Mesenchymal stem cell (in vitro differentiated cells and primary cell): ENCODE measurements around the gene NSL1.
"Not testable (repeated sequence)": the region's sequence is repeated elsewhere in the genome, so short reads cannot be mapped to it uniquely, and the experiment has no call there.

Experiments
- DNase-seq: peaks from one replicate; pipeline ENCODE4 v3.0.0-alpha.2; 2013
- H2AFZ ChIP-seq: one replicate; pipeline ENCODE4 v1.6.1; 2013; ENCODE audit warnings: low read depth, mild to moderate bottlenecking, control low read depth, inconsistent platforms, low read length, moderate library complexity
- H2AK5ac ChIP-seq: 2 replicates; pipeline ENCODE4 v1.6.1; 2013; ENCODE audit warnings: low read length, moderate library complexity, mild to moderate bottlenecking, inconsistent platforms; ENCODE audit not compliant: severe bottlenecking
- H2BK120ac ChIP-seq: one replicate; pipeline ENCODE4 v1.6.1; 2013; ENCODE audit warnings: low read depth, mild to moderate bottlenecking, inconsistent platforms, low read length, moderate library complexity
- H2BK12ac ChIP-seq, 2 experiments: one replicate each; pipeline ENCODE4 v1.6.1; 2013; ENCODE audit warnings: inconsistent platforms in 2 of 2, low read length in 2 of 2, mild to moderate bottlenecking in 2 of 2, moderate library complexity in 2 of 2, control low read depth in 1 of 2
- H2BK15ac ChIP-seq: one replicate; pipeline ENCODE4 v1.6.1; 2013; ENCODE audit warnings: mild to moderate bottlenecking, low read depth, inconsistent platforms; ENCODE audit not compliant: poor library complexity, severe bottlenecking
- H2BK5ac ChIP-seq: 2 replicates; pipeline ENCODE4 v1.6.1; 2013; ENCODE audit warnings: low read depth, mild to moderate bottlenecking, low read length, control low read depth, inconsistent platforms; ENCODE audit not compliant: poor library complexity, severe bottlenecking
- H3K14ac ChIP-seq, 2 experiments: one replicate each; pipeline ENCODE4 v1.6.1; 2013; ENCODE audit warnings: inconsistent platforms in 2 of 2, low read length in 2 of 2, control low read depth in 1 of 2, mild to moderate bottlenecking in 1 of 2, moderate library complexity in 1 of 2
- H3K18ac ChIP-seq, 2 experiments: one replicate each; pipeline ENCODE4 v1.6.1; 2013; ENCODE audit warnings: inconsistent platforms in 2 of 2, low read length in 2 of 2, control low read depth in 1 of 2, low read depth in 1 of 2, mild to moderate bottlenecking in 1 of 2
- H3K23ac ChIP-seq, 2 experiments: one replicate each; pipeline ENCODE4 v1.6.1; 2013; ENCODE audit warnings: inconsistent platforms in 2 of 2, low read length in 2 of 2, mild to moderate bottlenecking in 2 of 2, moderate library complexity in 2 of 2, control low read depth in 1 of 2
- H3K27ac ChIP-seq: 2 replicates; pipeline ENCODE4 v1.5.1; 2013; ENCODE audit warnings: mild to moderate bottlenecking, moderate library complexity, low read length, control low read depth, inconsistent platforms; ENCODE audit not compliant: poor library complexity, severe bottlenecking
- H3K27me3 ChIP-seq, 2 experiments: 2 replicates each; pipeline versions ENCODE4 v1.6.1 to v1.7.0; 2013; ENCODE audit warnings: low read length in 2 of 2, mild to moderate bottlenecking in 2 of 2, moderate library complexity in 2 of 2, control low read depth in 1 of 2, inconsistent platforms in 1 of 2; ENCODE audit not compliant: control insufficient read depth in 1 of 2, insufficient read depth in 1 of 2
- H3K36me3 ChIP-seq, 2 experiments: 2 replicates each; pipeline versions ENCODE4 v1.6.1 to v1.7.0; 2013; ENCODE audit warnings: low read length in 2 of 2, control low read depth in 1 of 2, inconsistent platforms in 1 of 2, low read depth in 1 of 2, mild to moderate bottlenecking in 1 of 2; ENCODE audit not compliant: insufficient read depth in 2 of 2, control insufficient read depth in 1 of 2
- H3K4ac ChIP-seq, 2 experiments: one replicate each; pipeline ENCODE4 v1.6.1; 2013; ENCODE audit warnings: inconsistent platforms in 2 of 2, low read length in 2 of 2, mild to moderate bottlenecking in 2 of 2, moderate library complexity in 2 of 2, control low read depth in 1 of 2, low read depth in 1 of 2
- H3K4me1 ChIP-seq: 2 replicates; pipeline ENCODE4 v1.6.1; 2013; ENCODE audit warnings: low read depth, low read length, control low read depth; ENCODE audit not compliant: control insufficient read depth, insufficient read depth
- H3K4me2 ChIP-seq: 2 replicates; pipeline ENCODE4 v1.6.1; 2013; ENCODE audit warnings: low read length, mild to moderate bottlenecking, inconsistent platforms; ENCODE audit not compliant: poor library complexity, severe bottlenecking
- H3K4me3 ChIP-seq, 2 experiments: 2 replicates each; pipeline versions ENCODE4 v1.5.1 to v1.7.0; 2013; ENCODE audit warnings: low read length in 2 of 2, mild to moderate bottlenecking in 2 of 2, control low read depth in 1 of 2, low read depth in 1 of 2; ENCODE audit not compliant: insufficient read depth in 1 of 2
- H3K79me1 ChIP-seq: replicated peaks from 2 replicates; pipeline ENCODE4 v1.6.1; 2013; ENCODE audit warnings: mild to moderate bottlenecking, control low read depth, low read length, inconsistent platforms; ENCODE audit not compliant: poor library complexity, severe bottlenecking
- H3K9ac ChIP-seq: 2 replicates; pipeline ENCODE4 v1.7.0; 2013; ENCODE audit warnings: mild to moderate bottlenecking, low read length, moderate library complexity
- H3K9me3 ChIP-seq: 2 replicates; pipeline ENCODE4 v1.7.0; 2013; ENCODE audit warnings: mild to moderate bottlenecking, low read length; ENCODE audit not compliant: control insufficient read depth
- H4K8ac ChIP-seq: one replicate; pipeline ENCODE4 v1.6.1; 2013; ENCODE audit warnings: inconsistent platforms, mild to moderate bottlenecking, low read length, moderate library complexity
- H4K91ac ChIP-seq: one replicate; pipeline ENCODE4 v1.6.1; 2013; ENCODE audit warnings: mild to moderate bottlenecking, low read length, inconsistent platforms
- WGBS: methylation state at CpG from one replicate; pipeline ENCODE4 v1.1.7; 2013; ENCODE audit warnings: mixed read lengths; 5-methylcytosine and 5-hydroxymethylcytosine counted together

The NSL1 gene

DNA sequence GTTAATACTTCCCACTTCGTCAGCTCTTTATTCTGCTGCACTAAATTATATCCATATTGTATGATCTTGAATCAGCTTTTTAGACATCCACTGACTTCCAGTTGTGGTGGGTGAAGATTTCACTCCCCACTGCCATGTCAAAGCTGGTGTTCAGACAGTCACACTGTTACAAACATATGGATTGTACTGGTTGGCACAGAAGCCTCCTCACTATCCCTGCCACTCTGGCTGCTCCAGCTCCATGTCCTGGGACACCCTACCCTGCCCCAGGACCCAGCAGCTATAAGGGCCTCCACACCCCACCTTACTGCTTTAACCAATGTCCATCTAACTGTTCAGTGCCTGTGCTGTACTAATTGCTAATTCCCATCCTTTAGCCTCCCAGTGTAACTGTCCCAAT is 59.9 kb downstream of the NSL1 start:
- Histone ChIP-seq H3K9ac (no peak overlapping the region), H3K18ac (no peak overlapping the region), H3K4me3 (no peak overlapping the region), H2BK12ac (no peak overlapping the region), H3K14ac (peak overlapping the region in 1 of 2 experiments; percentile 7), H4K91ac (no peak overlapping the region), H3K27me3 (no peaks in the 10 kb centered on the region), H2BK15ac (no peak overlapping the region), H3K27ac (no peak overlapping the region), H3K4me2 (no peak overlapping the region), H3K23ac (peak overlapping the region in 1 of 2 experiments; percentile 68), H2BK120ac (no peak overlapping the region), H3K9me3 (no peaks in the 10 kb centered on the region), H3K4ac (no peak overlapping the region), H3K79me1 (peaks cover 7% of the 10 kb centered on the region), H3K36me3 (peaks cover 0 to 6% of the 10 kb centered on the region in 2 experiments), H2AK5ac (no peak overlapping the region), H2BK5ac (no peak overlapping the region), H4K8ac (no peak overlapping the region), H2AFZ (no peak overlapping the region), H3K4me1 (peaks cover 1% of the 10 kb centered on the region)
- no peak for DNase-seq
- WGBS, result 100% methylated on average over 1 of the region's 1 CpG

DNA sequence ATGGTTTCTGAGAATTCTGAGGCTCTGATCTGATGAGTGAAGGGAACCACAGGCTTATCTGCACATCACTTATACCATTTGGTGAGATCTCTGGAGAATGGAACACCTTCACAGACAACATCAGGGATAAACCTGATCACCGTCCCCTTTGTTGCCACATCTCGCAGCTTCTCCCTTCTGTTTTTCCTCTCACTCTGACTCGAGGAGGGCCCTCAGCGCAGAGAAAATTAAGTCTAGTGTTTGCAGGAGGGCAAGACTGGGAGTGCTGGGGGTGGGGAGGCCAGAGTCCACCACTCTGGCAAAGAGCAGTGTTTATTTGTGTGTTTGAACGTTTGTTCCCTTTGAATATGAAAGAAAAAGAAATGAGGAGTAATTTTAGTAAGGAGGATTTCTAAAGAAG is 63.0 kb downstream of the NSL1 start:
- H3K14ac ChIP-seq, result no peak overlapping the region
- H3K27me3 ChIP-seq, result no peaks in the 10 kb centered on the region
- no peaks in the 10 kb centered on the region for H3K9me3 ChIP-seq
- DNase-seq, result no peak
- no peak overlapping the region for H3K4ac ChIP-seq
- no peak overlapping the region for H3K18ac ChIP-seq
- H3K4me1 ChIP-seq, result peaks cover 1% of the 10 kb centered on the region
- H3K9ac ChIP-seq, result no peak overlapping the region
- peak overlapping the region; percentile 9 for H4K8ac ChIP-seq
- H3K4me3 ChIP-seq, result no peak overlapping the region
- no peak overlapping the region for H2BK5ac ChIP-seq
- H4K91ac ChIP-seq, result peak overlapping the region; percentile 30
- 87% methylated on average over 5 of the region's 5 CpGs for WGBS
- no peak overlapping the region for H2AFZ ChIP-seq
- H3K79me1 ChIP-seq, result peaks cover 7% of the 10 kb centered on the region
- no peak overlapping the region for H2AK5ac ChIP-seq
- H3K27ac ChIP-seq, result no peak overlapping the region
- no peak overlapping the region for H3K4me2 ChIP-seq
- H2BK120ac ChIP-seq, result no peak overlapping the region
- no peak overlapping the region for H3K23ac ChIP-seq
- peaks cover 0 to 6% of the 10 kb centered on the region in 2 experiments for H3K36me3 ChIP-seq
- no peak overlapping the region for H2BK15ac ChIP-seq
- H2BK12ac ChIP-seq, result no peak overlapping the region

DNA sequence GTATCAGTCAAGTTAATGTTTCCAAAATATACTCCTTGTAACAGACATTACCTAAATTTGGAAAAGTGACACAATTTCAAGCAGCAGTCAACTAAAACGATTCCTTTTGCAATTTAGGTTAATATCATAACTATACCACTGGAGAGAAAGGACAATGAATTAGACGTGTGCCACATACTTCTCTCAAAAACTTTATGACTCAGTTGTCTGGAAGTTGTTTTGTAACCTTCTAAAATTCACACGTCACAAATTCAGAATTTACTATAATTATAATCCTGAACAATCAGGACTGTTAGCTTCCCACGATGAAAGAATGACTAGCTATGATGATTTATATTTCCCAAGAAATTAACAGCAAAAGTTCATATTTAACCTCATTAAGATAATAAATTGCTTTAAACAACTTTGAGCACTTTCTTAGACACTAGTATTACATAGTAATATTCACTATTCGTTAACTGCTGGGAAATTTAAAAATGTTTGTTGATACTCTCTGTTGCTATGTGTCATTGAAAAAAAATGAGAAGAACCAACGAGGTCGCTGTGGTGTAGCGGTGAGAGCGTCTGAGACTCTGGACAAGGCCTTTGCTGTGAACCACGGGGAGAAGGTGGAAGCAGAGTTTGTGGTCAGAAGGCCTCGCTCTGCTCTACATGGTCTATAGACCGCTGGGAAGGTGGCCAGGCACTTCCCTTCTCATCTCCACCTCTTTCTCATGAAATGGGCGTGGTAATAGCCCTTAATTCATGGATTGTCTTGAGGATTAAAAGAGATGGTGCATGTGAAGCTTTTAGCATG is 64.0 kb downstream of the NSL1 start:
- DNase-seq, result peak; percentile 67
- Histone ChIP-seq H4K91ac (no peak overlapping the region), H3K27ac (no peak overlapping the region), H2BK12ac (no peak overlapping the region), H3K18ac (no peak overlapping the region), H2AK5ac (no peak overlapping the region), H3K4me1 (peaks cover 1% of the 10 kb centered on the region), H3K4ac (no peak overlapping the region), H2AFZ (no peak overlapping the region), H3K27me3 (no peaks in the 10 kb centered on the region), H3K9ac (peak overlapping the region; percentile 44), H3K79me1 (peaks cover 7% of the 10 kb centered on the region), H2BK5ac (no peak overlapping the region), H3K4me2 (no peak overlapping the region), H3K36me3 (peaks cover 0 to under 1% of the 10 kb centered on the region in 2 experiments), H3K4me3 (no peak overlapping the region), H2BK15ac (no peak overlapping the region), H2BK120ac (no peak overlapping the region), H3K14ac (no peak overlapping the region), H3K23ac (no peak overlapping the region), H3K9me3 (no peaks in the 10 kb centered on the region), H4K8ac (no peak overlapping the region)
- 80% methylated on average over 8 of the region's 13 CpGs for WGBS

DNA sequence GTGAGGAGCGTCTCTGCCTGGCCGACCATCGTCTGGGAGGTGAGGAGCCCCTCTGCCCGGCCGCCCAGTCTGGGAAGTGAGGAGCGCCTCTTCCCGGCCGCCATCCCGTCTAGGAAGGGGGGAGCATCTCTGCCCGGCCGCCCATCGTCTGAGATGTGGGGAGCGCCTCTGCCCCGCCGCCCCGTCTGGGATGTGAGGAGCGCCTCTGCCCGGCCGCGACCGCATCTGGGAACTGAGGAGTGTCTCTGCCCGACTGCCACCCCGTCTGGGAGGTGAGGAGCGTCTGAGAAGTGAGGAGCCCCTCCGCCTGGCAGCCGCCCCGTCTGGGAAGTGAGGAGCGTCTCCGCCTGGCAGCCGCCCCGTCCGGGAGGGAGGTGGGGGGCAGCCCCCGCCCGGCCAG is 66.9 kb downstream of the NSL1 start:
- H3K27ac ChIP-seq, H3K4ac ChIP-seq, H3K36me3 ChIP-seq, H3K4me3 ChIP-seq, H3K9me3 ChIP-seq, H4K91ac ChIP-seq, H2BK15ac ChIP-seq, H3K4me1 ChIP-seq, H3K27me3 ChIP-seq, H3K18ac ChIP-seq, H3K23ac ChIP-seq, H3K9ac ChIP-seq, H3K14ac ChIP-seq, H2AFZ ChIP-seq, H2BK5ac ChIP-seq, H2BK120ac ChIP-seq, H2AK5ac ChIP-seq, H3K79me1 ChIP-seq, H2BK12ac ChIP-seq, DNase-seq, H4K8ac ChIP-seq, H3K4me2 ChIP-seq: not testable (repeated sequence)
- WGBS, result 100% methylated on average over 13 of the region's 34 CpGs
